HCT116 (cell line): ENCODE data around the gene HUS1. TPM values are rescaled to one million over a fixed set of nuclear protein-coding genes. Genes with fewer than 3 reads are reported as not detected.

Source experiments
- ATAC-seq: fragments of 200-7000 bp; cut with Tn5 transposase; 2 replicates; pipeline ENCODE4 v1.9.1; 2020; ENCODE audit warnings: mild to moderate bottlenecking, moderate library complexity
- BruUV-seq: library from RNA; stranded (reverse); fragments of 400-500 nt; replicated peaks from 2 replicates; lab custom pipeline; 2021; lab: Mats Ljungman, UMichigan
- CTCF ChIA-PET: fragments of 300-600 bp; sonication (Branson Sonifier 250); formaldehyde crosslinking; loops from one replicate; lab custom pipeline; 2021; ENCODE audit warnings: antibody characterized with exemption; lab: Charles Lee
- POLR2A ChIA-PET: fragments of 300-600, 350-600 bp; sonication (Branson Sonifier 250); formaldehyde crosslinking; loops from one replicate; lab custom pipeline; 2021; ENCODE audit warnings: antibody characterized with exemption; lab: Charles Lee
- RAD21 ChIA-PET, 2 experiments: fragments of 300-600 bp; sonication (Branson Sonifier 250); formaldehyde crosslinking; loops; one replicate each; lab custom pipeline; 2023; ENCODE audit warnings: low total read pairs in 2 of 2; ENCODE audit not compliant: uncharacterized antibody in 2 of 2, unreplicated experiment in 2 of 2, low non-redundant PET in 1 of 2; lab: Charles Lee
- DNase-seq: peaks from one replicate; pipeline ENCODE4 v3.0.0-alpha.2; 2010; ENCODE audit warnings: low read depth, low spot score
- H2AFZ ChIP-seq: fragments of 200-600 bp; shearing (Covaris generic), sonication (generic); 2 replicates; pipeline ENCODE4 v1.6.1; 2017; ENCODE audit warnings: low read depth, mixed run types, mixed read lengths, antibody characterized with exemption, low read length; ENCODE audit not compliant: poor library complexity, severe bottlenecking
- H3K27ac ChIP-seq: 2 replicates; pipeline ENCODE4 v1.5.1; 2012; ENCODE audit warnings: low read depth, low read length
- H3K27me3 ChIP-seq: fragments of 200-600 bp; sonication (generic); 2 replicates; pipeline ENCODE4 v1.6.1; 2016; ENCODE audit warnings: mixed run types, low read length, mixed read lengths; ENCODE audit not compliant: insufficient read depth
- H3K36me3 ChIP-seq, 2 experiments: fragments of 200-500 bp in 1 of 2; fragments of 200-600 bp in 1 of 2; sonication (Bioruptor generic) in 1 of 2; sonication (generic) in 1 of 2; 2 replicates each; pipeline versions ENCODE4 v1.5.1 to v1.6.1; 2014 to 2016; ENCODE audit warnings: low read length in 2 of 2, inconsistent platforms in 1 of 2, mixed read lengths in 1 of 2, mixed run types in 1 of 2; ENCODE audit not compliant: insufficient read depth in 2 of 2, control insufficient read depth in 1 of 2
- H3K4me1 ChIP-seq, 2 experiments: fragments of 200-600 bp in 1 of 2; sonication (generic) in 1 of 2; 2 replicates each; pipeline versions ENCODE4 v1.5.1 to v1.6.1; 2012 to 2017; ENCODE audit warnings: low read length in 2 of 2, inconsistent platforms in 1 of 2, mild to moderate bottlenecking in 1 of 2, mixed read lengths in 1 of 2, mixed run types in 1 of 2, moderate library complexity in 1 of 2; ENCODE audit not compliant: insufficient read depth in 2 of 2, control insufficient read depth in 1 of 2
- H3K4me2 ChIP-seq: fragments of 200-600 bp; sonication (generic); 2 replicates; pipeline ENCODE4 v1.6.1; 2017; ENCODE audit warnings: mixed run types, low read length, mixed read lengths
- H3K4me3 ChIP-seq, 2 experiments: fragments of 200-600 bp in 1 of 2; sonication (generic) in 1 of 2; replicated peaks in 1 of 2; 2 replicates each; pipeline ENCODE4 v1.5.1; 2011 to 2016; ENCODE audit warnings: low read length in 2 of 2, control low read depth in 1 of 2, low read depth in 1 of 2, mild to moderate bottlenecking in 1 of 2, mixed read lengths in 1 of 2, mixed run types in 1 of 2
- H3K79me2 ChIP-seq: fragments of 200-600 bp; sonication (generic); 2 replicates; pipeline ENCODE4 v1.6.1; 2017; ENCODE audit warnings: mild to moderate bottlenecking, mixed run types, low read length, moderate library complexity, mixed read lengths; ENCODE audit not compliant: insufficient read depth
- H3K9ac ChIP-seq: fragments of 200-600 bp; sonication (generic); 2 replicates; pipeline ENCODE4 v1.6.1; 2016; ENCODE audit warnings: low read length, mixed read lengths
- H3K9me2 ChIP-seq: fragments of 200-600 bp; sonication (generic), shearing (Covaris generic); 2 replicates; pipeline ENCODE4 v1.6.1; 2017; ENCODE audit warnings: mixed run types, mild to moderate bottlenecking, moderate library complexity; ENCODE audit not compliant: insufficient read depth
- H3K9me3 ChIP-seq, 2 experiments: fragments of 200-500 bp in 1 of 2; fragments of 200-600 bp in 1 of 2; sonication (Bioruptor generic) in 1 of 2; sonication (generic) in 1 of 2; 2 replicates each; pipeline ENCODE4 v1.6.1; 2014 to 2017; ENCODE audit warnings: low read length in 2 of 2, mixed read lengths in 2 of 2, inconsistent platforms in 1 of 2, low read depth in 1 of 2, mild to moderate bottlenecking in 1 of 2, mixed run types in 1 of 2, moderate library complexity in 1 of 2; ENCODE audit not compliant: control insufficient read depth in 1 of 2, insufficient read depth in 1 of 2
- H4K20me1 ChIP-seq: fragments of 200-600 bp; sonication (generic), shearing (Covaris generic); 2 replicates; pipeline ENCODE4 v1.6.1; 2017; ENCODE audit warnings: mixed run types, mild to moderate bottlenecking, moderate library complexity; ENCODE audit not compliant: insufficient read depth
- ATF3 ChIP-seq: IDR thresholded peaks from 2 replicates; pipeline ENCODE4 v1.6.1; 2012
- CBX3 ChIP-seq: IDR thresholded peaks from 2 replicates; pipeline ENCODE4 v1.6.1; 2012; ENCODE audit warnings: low read depth
- EGR1 ChIP-seq: IDR thresholded peaks from 2 replicates; pipeline ENCODE4 v1.6.1; 2012; ENCODE audit warnings: low read depth
- ELF1 ChIP-seq: IDR thresholded peaks from 2 replicates; pipeline ENCODE4 v1.6.1; 2012; ENCODE audit warnings: low read depth, borderline replicate concordance
- EZH2 ChIP-seq: fragments of 200-600 bp; sonication (generic); IDR thresholded peaks from 2 replicates; pipeline ENCODE4 v1.6.1; 2017; ENCODE audit warnings: antibody characterized with exemption, mixed run types
- EZH2phosphoT487 ChIP-seq: fragments of 200-600 bp; IDR thresholded peaks from 2 replicates; pipeline ENCODE4 v1.6.1; 2018; ENCODE audit warnings: antibody characterized with exemption, borderline replicate concordance
- FOSL1 ChIP-seq: IDR thresholded peaks from 2 replicates; pipeline ENCODE4 v1.6.1; 2012; ENCODE audit warnings: low read depth
- MAX ChIP-seq: IDR thresholded peaks from 2 replicates; pipeline ENCODE4 v1.6.1; 2012
- POLR2A ChIP-seq: IDR thresholded peaks from 2 replicates; pipeline ENCODE4 v1.7.0; 2011; ENCODE audit warnings: borderline replicate concordance; ENCODE audit not compliant: insufficient read depth, insufficient read length; ENCODE audit errors: extremely low read depth
- RAD21 ChIP-seq: IDR thresholded peaks from 2 replicates; pipeline ENCODE4 v1.6.1; 2012; ENCODE audit warnings: low read depth, mild to moderate bottlenecking
- REST ChIP-seq: IDR thresholded peaks from 2 replicates; pipeline ENCODE4 v1.6.1; 2012; ENCODE audit warnings: low read depth
- SP1 ChIP-seq: IDR thresholded peaks from 2 replicates; pipeline ENCODE4 v1.6.1; 2012; ENCODE audit warnings: low read depth
- SRF ChIP-seq: IDR thresholded peaks from 2 replicates; pipeline ENCODE4 v1.6.1; 2012; ENCODE audit warnings: low read depth
- TCF7L2 ChIP-seq: IDR thresholded peaks from 2 replicates; pipeline ENCODE4 v1.7.0; 2011; ENCODE audit warnings: borderline replicate concordance, inconsistent platforms; ENCODE audit not compliant: insufficient read depth, insufficient read length; ENCODE audit errors: extremely low read depth
- YY1 ChIP-seq: IDR thresholded peaks from 2 replicates; pipeline ENCODE4 v1.6.1; 2011; ENCODE audit warnings: low read length, low read depth, moderate library complexity, mild to moderate bottlenecking; ENCODE audit not compliant: insufficient replicate concordance; ENCODE audit errors: extremely low read depth
- ZFX ChIP-seq: fragments of 450-650 bp; IDR thresholded peaks from 2 replicates; pipeline ENCODE4 v1.6.1; 2017
- ZNF274 ChIP-seq: fragments of 200-500 bp; sonication (Bioruptor generic); IDR thresholded peaks from 2 replicates; pipeline ENCODE4 v1.6.1; 2014; ENCODE audit warnings: mild to moderate bottlenecking, low read depth, low read length, inconsistent platforms
- intact Hi-C: fragments of 100-400 bp; cut with micrococcal nuclease; formaldehyde crosslinking; loops from 2 replicates; pipeline ENCODE4 v1.10.0; 2022
- total RNA-seq: library from RNA; stranded (reverse); gene quantifications from one replicate; pipeline ENCODE4 v1.2.1, GENCODE V29; 2021; ENCODE audit not compliant: unreplicated experiment
- TF ChIP-seq, protein P1 (sequence below), 3 experiments: fragments of 200-600 bp in 1 of 3; sonication (generic) in 1 of 3; IDR thresholded peaks in 2 of 3; conservative IDR thresholded peaks in 1 of 3; 2 replicates each; pipeline ENCODE4 v1.5.1; 2012 to 2017; ENCODE audit warnings: low read depth in 2 of 3, low read length in 2 of 3, antibody characterized with exemption in 1 of 3, borderline replicate concordance in 1 of 3, control low read depth in 1 of 3, mild to moderate bottlenecking in 1 of 3, mixed read lengths in 1 of 3, mixed run types in 1 of 3, moderate library complexity in 1 of 3; ENCODE audit not compliant: insufficient read depth in 1 of 3

Gene HUS1
- total RNA-seq, 1 experiment from 2014 or later: 30.0 TPM

- TF ChIP-seq ZFX (no peak), FOSL1 (no peak), POLR2A (no peak), ELF1 (no peak), EGR1 (no peak), EZH2 (no peak), RAD21 (no peak)
Observed at GRCh38 chr7:47957156-47957555, 22.3 kb downstream of the HUS1 start (continued).

GRCh38 chr7:47956220-47956619 is 23.2 kb downstream of the HUS1 start:
- BruUV-seq: no TSS peak
- Histone ChIP-seq H3K4me2 (no peak overlapping the region), H3K27ac (no peak overlapping the region), H3K9me3 (no peaks in the 10 kb centered on the region), H3K4me1 (no peaks in the 10 kb centered on the region), H4K20me1 (no peaks in the 10 kb centered on the region), H2AFZ (no peak overlapping the region), H3K9me2 (no peaks in the 10 kb centered on the region), H3K79me2 (peaks cover 5% of the 10 kb centered on the region; the same call in 1 of the 2 replicates), H3K36me3 (peaks cover 4 to 11% of the 10 kb centered on the region in 2 experiments; a peak in 2 of 4 replicates), H3K27me3 (no peaks in the 10 kb centered on the region), H3K4me3 (no peak overlapping the region), H3K9ac (no peak overlapping the region)
- intact Hi-C loops: no loop called here
- CTCF ChIA-PET: no interaction called here
- no peak for ATAC-seq
- DNase-seq: no peak
- TF ChIP-seq EZH2phosphoT487 (no peak), ZFX (no peak), TCF7L2 (no peak), REST (no peak), ZNF274 (no peak), FOSL1 (no peak), CBX3 (no peak), SP1 (no peak), YY1 (no peak), ATF3 (no peak), SRF (no peak), MAX (no peak)
- TF ChIP-seq, protein P1, sequence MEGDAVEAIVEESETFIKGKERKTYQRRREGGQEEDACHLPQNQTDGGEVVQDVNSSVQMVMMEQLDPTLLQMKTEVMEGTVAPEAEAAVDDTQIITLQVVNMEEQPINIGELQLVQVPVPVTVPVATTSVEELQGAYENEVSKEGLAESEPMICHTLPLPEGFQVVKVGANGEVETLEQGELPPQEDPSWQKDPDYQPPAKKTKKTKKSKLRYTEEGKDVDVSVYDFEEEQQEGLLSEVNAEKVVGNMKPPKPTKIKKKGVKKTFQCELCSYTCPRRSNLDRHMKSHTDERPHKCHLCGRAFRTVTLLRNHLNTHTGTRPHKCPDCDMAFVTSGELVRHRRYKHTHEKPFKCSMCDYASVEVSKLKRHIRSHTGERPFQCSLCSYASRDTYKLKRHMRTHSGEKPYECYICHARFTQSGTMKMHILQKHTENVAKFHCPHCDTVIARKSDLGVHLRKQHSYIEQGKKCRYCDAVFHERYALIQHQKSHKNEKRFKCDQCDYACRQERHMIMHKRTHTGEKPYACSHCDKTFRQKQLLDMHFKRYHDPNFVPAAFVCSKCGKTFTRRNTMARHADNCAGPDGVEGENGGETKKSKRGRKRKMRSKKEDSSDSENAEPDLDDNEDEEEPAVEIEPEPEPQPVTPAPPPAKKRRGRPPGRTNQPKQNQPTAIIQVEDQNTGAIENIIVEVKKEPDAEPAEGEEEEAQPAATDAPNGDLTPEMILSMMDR (IDR thresholded peaks at IDR 0.05 in 2 of 3, conservative IDR thresholded peaks at IDR 0.05 in 1 of 3; ENCODE audit: borderline replicate concordance in 1 of 3, insufficient read depth in 1 of 3, low read depth in 2 of 3, low read length in 2 of 3): no peak
- POLR2A ChIA-PET: no interaction called here
- RAD21 ChIA-PET: no interaction called here
